Esophagus muscularis mucosa (tissue), 4 donors: ENCODE measurements around the gene DHX34. TPM values are rescaled to one million over a fixed set of nuclear protein-coding genes. Genes with fewer than 3 reads are reported as not detected.
"Not testable (repeated sequence)": the region's sequence is repeated elsewhere in the genome, so short reads cannot be mapped to it uniquely, and the experiment has no call there.

Source experiments
- DNase-seq: peaks from one replicate; pipeline ENCODE4 v3.0.0-alpha.2; 2017; ENCODE audit errors: extremely low spot score
- H3K27ac ChIP-seq, 4 donors: fragments of 200-600 bp; sonication (generic); replicated peaks in 1 of 4; 1 replicate in 3 of 4; 2 replicates in 1 of 4; pipeline ENCODE4 v1.5.1; 2016 to 2019; ENCODE audit warnings: mild to moderate bottlenecking in 1 of 4
- H3K27me3 ChIP-seq, 4 donors: fragments of 200-600 bp; sonication (generic); one replicate each; pipeline versions ENCODE4 v1.5.1 to v1.6.0; 2016 to 2019
- H3K36me3 ChIP-seq, 4 donors: fragments of 200-600 bp; sonication (generic); one replicate each; pipeline ENCODE4 v1.5.1; 2016 to 2019
- H3K4me1 ChIP-seq, 4 donors: fragments of 200-600 bp; sonication (generic); one replicate each; pipeline ENCODE4 v1.5.1; 2016 to 2019
- H3K4me3 ChIP-seq, 4 donors: fragments of 200-600 bp; sonication (generic); 1 replicate in 2 of 4; 2 replicates in 2 of 4; pipeline ENCODE4 v1.5.1; 2016 to 2019; ENCODE audit warnings: mild to moderate bottlenecking in 4 of 4, moderate library complexity in 1 of 4
- H3K9me3 ChIP-seq, 4 donors: fragments of 200-600 bp; sonication (generic); 1 replicate in 3 of 4; 2 replicates in 1 of 4; pipeline ENCODE4 v1.5.1; 2016 to 2019
- EP300 ChIP-seq: sonication (generic); formaldehyde crosslinking; IDR thresholded peaks from one replicate; pipeline ENCODE4 v1.6.1; 2017; ENCODE audit warnings: antibody characterized with exemption
- POLR2A ChIP-seq: fragments of 450-650 bp; IDR thresholded peaks from one replicate; pipeline ENCODE4 v1.6.1; 2017; ENCODE audit warnings: antibody characterized with exemption, moderate library complexity, mild to moderate bottlenecking, low read depth
- POLR2AphosphoS5 ChIP-seq, 2 donors: sonication (generic); formaldehyde crosslinking; IDR thresholded peaks; one replicate each; pipeline ENCODE4 v1.6.1; 2017; ENCODE audit warnings: antibody characterized with exemption in 2 of 2
- WGBS: methylation state at CpG from one replicate; pipeline ENCODE4 v1.1.5; 2018; 5-methylcytosine and 5-hydroxymethylcytosine counted together
- intact Hi-C: fragments of 100-400 bp; cut with DNase I; formaldehyde crosslinking; loops from one replicate; pipeline ENCODE4 v1.15.1; 2023
- total RNA-seq, 4 donors: library from RNA; depleted of rRNA; stranded (reverse); fragments of >200 nt; gene quantifications; one replicate each; pipeline versions ENCODE4 v1.1.0 to v1.2.1, GENCODE V29; 2016
- TF ChIP-seq, protein P1 (sequence below), 3 experiments: fragments of 200-600 bp in 2 of 3; fragments of 450-650 bp in 1 of 3; sonication (generic) in 2 of 3; IDR thresholded peaks; one replicate each; pipeline ENCODE4 v1.5.1; 2017 to 2019; ENCODE audit warnings: antibody characterized with exemption in 3 of 3, mild to moderate bottlenecking in 2 of 3, moderate library complexity in 1 of 3

DHX34 gene
- total RNA-seq, 4 donors from 2014 or later: 9.1 to 15.6 (median 12.2) TPM

DNA sequence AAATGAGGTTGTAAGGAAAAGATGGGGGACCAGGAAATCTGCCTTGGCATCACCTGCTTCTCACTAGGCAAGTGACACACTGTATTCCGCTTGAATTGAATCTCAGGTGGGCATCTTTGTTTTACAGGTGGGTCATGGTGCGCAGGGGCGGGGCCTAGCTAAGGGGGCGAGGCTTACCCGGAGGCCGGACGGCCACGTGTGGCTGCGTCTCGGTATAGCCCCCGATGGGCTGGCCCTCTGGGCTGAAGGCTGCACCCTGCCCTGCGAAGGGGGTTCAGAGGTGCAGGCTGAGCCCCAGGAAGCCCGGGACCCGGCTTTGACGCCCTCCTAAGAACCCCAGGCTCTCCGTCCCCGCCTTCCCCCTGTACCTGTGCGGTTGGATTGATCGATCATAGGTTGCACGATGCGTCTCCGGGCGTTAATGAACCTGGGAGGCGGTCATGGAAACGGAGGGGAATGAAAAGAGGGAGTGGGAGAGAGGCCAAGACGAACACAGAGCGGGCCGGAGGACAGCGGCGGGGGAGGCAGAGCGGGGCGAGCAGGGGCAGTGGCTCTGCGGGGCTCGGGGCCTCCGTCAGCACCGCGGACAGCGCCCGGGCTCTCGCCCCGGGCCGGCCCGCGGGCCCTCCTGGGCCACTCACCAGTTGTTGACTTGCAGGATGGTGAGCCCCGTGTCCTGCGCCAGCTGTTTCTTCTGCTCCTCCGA is 57.7 kb downstream of the DHX34 start:
- Histone ChIP-seq H3K9me3 (no peaks in the 10 kb centered on the region), H3K4me1 (peaks cover 0 to 7% (median 2%) of the 10 kb centered on the region in 4 donors), H3K27me3 (peaks cover 0 to 43% (median 2%) of the 10 kb centered on the region in 4 donors), H3K4me3 (no peak overlapping the region), H3K27ac (no peak overlapping the region), H3K36me3 (peaks cover 0 to 7% (median 0%) of the 10 kb centered on the region in 4 donors)
- intact Hi-C loops: no loop called here
- no peak for TF ChIP-seq POLR2A
- no peak for TF ChIP-seq EP300
- TF ChIP-seq POLR2AphosphoS5 (IDR thresholded peaks at IDR 0.05): no peak
- TF ChIP-seq, protein P1, sequence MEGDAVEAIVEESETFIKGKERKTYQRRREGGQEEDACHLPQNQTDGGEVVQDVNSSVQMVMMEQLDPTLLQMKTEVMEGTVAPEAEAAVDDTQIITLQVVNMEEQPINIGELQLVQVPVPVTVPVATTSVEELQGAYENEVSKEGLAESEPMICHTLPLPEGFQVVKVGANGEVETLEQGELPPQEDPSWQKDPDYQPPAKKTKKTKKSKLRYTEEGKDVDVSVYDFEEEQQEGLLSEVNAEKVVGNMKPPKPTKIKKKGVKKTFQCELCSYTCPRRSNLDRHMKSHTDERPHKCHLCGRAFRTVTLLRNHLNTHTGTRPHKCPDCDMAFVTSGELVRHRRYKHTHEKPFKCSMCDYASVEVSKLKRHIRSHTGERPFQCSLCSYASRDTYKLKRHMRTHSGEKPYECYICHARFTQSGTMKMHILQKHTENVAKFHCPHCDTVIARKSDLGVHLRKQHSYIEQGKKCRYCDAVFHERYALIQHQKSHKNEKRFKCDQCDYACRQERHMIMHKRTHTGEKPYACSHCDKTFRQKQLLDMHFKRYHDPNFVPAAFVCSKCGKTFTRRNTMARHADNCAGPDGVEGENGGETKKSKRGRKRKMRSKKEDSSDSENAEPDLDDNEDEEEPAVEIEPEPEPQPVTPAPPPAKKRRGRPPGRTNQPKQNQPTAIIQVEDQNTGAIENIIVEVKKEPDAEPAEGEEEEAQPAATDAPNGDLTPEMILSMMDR (IDR thresholded peaks at IDR 0.05): no peak
- 33% methylated on average over 38 of the region's 47 CpGs for WGBS
- DNase-seq: no peak

DNA sequence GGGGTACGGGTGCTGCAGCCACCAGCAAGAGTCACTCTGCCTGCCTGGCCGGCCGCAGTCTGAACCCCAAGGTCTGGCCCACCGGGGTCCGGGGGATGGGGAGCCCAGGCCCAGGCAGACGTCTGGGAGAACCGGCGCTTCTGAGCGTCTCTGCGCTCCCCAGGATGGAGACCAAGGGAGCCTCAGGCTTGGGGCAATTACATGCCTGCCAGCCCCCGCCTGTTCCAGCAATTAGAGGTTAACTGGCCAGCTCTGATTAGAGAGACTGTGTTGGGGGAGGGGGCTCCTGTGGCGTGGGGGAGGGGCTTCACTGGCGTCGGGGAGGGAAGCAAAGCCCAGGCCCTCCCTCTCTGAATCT is 58.3 kb downstream of the DHX34 start:
- Histone ChIP-seq H3K36me3 (peaks cover 0 to 7% (median 0%) of the 10 kb centered on the region in 4 donors), H3K27me3 (peaks cover 0 to 43% (median 2%) of the 10 kb centered on the region in 4 donors), H3K27ac (no peak overlapping the region), H3K4me1 (peaks cover 0 to 7% (median 2%) of the 10 kb centered on the region in 4 donors), H3K4me3 (no peak overlapping the region), H3K9me3 (no peaks in the 10 kb centered on the region)
- WGBS: 29% methylated on average over 5 of the region's 14 CpGs
- intact Hi-C loops: no loop called here
- TF ChIP-seq POLR2A (no peak), EP300 (no peak), POLR2AphosphoS5 (IDR thresholded peaks at IDR 0.05) (no peak)
- TF ChIP-seq, protein P1 (IDR thresholded peaks at IDR 0.05): no peak
- DNase-seq: no peak

DNA sequence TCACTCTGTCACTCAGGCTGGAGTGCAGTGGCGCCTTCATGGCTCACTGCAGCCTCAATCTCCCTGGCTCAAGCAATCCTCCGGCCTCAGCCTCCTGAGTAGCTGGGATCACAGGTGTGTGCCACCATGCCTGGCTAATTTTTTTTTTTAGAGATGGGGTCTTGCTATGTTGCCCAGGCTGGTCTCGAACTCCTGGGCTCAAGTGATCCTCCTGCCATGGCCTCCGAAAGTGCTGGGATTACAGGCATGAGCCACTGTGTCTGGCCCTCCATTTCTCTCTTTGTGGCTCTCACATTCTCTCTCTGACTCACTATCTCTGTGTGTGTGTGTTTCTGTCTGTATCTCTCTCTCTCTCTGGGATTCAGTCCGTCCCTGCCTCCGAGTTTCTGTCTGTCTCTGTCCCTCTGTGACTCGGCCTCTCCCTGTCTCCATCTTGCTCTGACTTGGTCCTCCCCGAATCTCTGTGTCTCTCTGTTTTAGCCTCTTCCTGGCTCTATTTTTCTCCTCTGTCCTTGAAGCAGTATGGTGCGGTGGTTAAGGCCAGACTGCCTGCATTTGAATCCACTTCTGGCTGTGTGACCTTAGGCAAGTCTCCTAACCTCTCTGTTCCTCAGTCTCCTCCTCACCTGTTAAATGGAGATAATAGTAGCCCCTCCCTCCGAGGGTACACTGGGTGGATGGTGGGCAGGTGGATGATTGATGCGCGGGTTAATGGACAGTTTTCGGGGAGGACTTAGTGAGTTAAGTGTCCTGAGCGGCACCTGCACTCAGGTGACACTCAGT is 59.2 kb downstream of the DHX34 start:
- H3K27me3 ChIP-seq: peaks cover 0 to 43% (median 2%) of the 10 kb centered on the region in 4 donors
- H3K4me1 ChIP-seq: peaks cover 0 to 7% (median 2%) of the 10 kb centered on the region in 4 donors
- WGBS: 91% methylated on average over 14 of the region's 14 CpGs
- H3K36me3 ChIP-seq: peaks cover 0 to 7% (median 0%) of the 10 kb centered on the region in 4 donors
- TF ChIP-seq, protein P1 (IDR thresholded peaks at IDR 0.05): no peak
- TF ChIP-seq EP300: no peak
- no peak for TF ChIP-seq POLR2A
- no peak for TF ChIP-seq POLR2AphosphoS5 (IDR thresholded peaks at IDR 0.05)
- H3K27ac ChIP-seq: no peak overlapping the region
- intact Hi-C loops: no loop called here
- no peak overlapping the region for H3K4me3 ChIP-seq
- DNase-seq: no peak
- H3K9me3 ChIP-seq: no peaks in the 10 kb centered on the region

DNA sequence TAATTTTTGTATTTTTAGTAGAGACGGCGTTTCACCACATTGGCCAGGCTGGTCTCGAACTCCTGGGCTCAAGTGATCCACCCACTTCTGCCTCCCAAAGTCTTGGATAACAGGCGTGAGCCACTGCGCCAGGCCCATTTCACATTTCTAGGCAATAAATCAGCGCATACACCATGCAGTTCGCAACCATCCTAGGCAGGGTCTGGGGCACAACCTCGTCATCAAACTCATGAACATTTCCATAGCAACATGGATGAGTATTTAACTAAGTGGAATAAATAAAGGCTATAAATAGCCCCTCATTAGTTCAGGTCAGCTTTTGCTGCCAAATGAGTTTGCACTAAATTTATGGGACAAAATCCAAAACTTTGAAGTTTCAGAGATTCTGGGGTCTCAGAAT is 62.0 kb downstream of the DHX34 start:
- Histone ChIP-seq H3K27ac (peak overlapping the region in 1 of 4 donors; percentile 23), H3K4me3 (no peak overlapping the region), H3K27me3 (peaks cover 0 to 41% (median 2%) of the 10 kb centered on the region in 4 donors), H3K36me3 (peaks cover 0 to 12% (median 4%) of the 10 kb centered on the region in 4 donors), H3K4me1 (peaks cover 0 to 7% (median 2%) of the 10 kb centered on the region in 4 donors), H3K9me3 (no peaks in the 10 kb centered on the region)
- 66% methylated on average over 7 of the region's 8 CpGs for WGBS
- TF ChIP-seq, protein P1 (IDR thresholded peaks at IDR 0.05): no peak
- no peak for TF ChIP-seq POLR2A
- TF ChIP-seq EP300: no peak
- no peak for TF ChIP-seq POLR2AphosphoS5 (IDR thresholded peaks at IDR 0.05)
- intact Hi-C loops: no loop called here
- no peak for DNase-seq

DNA sequence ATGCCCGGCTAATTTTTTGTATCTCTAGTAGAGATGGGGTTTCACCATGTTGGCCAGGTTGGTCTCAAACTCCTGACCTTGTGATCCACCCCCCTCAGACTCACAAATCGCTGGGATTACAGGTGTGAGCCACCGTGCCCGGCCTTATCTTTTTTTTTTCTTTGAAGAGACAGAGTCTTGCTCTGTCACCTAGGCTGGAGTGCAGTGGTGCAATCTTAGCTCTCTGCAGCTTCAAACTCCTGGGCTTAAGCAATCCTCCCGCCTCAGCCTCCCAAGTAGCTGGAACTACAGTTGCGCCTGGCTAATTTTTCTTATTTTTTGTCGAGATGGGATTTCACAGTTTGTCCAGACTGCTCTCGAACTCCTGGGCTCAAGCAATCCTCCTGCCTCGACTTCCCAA is 62.6 kb downstream of the DHX34 start:
- 79% methylated on average over 9 of the region's 9 CpGs for WGBS
- H3K4me1 ChIP-seq, H3K9me3 ChIP-seq, DNase-seq, intact Hi-C loops, H3K4me3 ChIP-seq, H3K36me3 ChIP-seq: not testable (repeated sequence)
- Histone ChIP-seq H3K27ac (peak overlapping the region in 1 of 4 donors; percentile 3), H3K27me3 (peaks cover 0 to 41% (median under 1%) of the 10 kb centered on the region in 4 donors)
